Measurements from ENCODE around the gene PXDN.

DNA sequence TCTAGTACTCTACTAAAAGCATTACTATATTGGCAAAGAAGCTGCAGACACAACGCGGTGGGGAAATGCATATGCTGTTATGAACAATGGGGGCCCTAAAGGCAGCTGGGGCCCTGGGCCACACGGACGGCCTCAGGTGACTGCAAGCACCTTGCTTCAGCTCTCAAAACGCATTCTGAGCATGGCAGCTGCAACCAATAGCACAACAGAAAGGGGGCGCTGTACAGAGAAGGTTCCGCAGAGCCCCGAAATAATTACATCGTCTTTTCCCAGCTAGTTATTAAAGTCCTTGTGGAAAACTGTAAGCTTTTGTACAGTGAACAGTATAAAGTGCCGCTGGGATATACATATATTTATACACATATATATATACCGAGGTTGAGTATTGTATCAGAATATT lies 45.3 kb upstream of the PXDN start:
- TF ChIP-seq POLR2A (IDR thresholded peaks at IDR 0.05; ENCODE audit: low read length): no peak
- TF ChIP-seq GATA1 (IDR thresholded peaks at IDR 0.05; ENCODE audit: low read depth, low read length): no peak
